ENCODE results near the gene CDC20.

The CDC20 gene

DNA sequence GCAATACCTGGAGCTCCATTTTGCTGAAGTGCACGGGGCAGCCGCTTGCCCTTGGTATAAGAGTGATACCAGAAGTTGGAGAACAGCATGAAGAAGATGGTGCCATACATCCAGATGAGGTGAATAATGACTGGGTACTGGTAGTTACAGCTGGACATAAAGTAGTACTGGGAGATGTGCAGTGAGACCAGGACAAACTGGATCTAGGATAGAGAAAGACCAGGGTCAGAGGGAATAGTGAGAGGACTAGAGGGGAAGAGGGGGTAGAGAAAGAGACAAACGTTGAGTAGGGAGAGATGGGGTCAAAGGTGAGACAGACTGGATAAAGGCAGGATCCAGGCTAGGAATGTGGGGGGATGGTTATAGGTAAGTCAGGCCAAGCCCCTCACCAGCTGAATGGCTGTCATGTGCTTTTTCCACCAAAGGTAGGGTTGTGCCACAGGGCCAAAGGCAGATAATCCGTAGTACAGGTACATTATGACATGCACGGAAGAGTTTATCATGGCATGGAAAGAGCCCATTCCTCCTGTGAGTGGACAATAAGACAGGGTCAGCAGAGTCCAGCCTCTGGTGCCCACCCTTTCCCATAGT, 5.2 kb downstream of the CDC20 start:
- no peak overlapping the region for H3K4me2 ChIP-seq (ENCODE audit: low read length)
- H2AFZ ChIP-seq: no peak overlapping the region
- no peaks in the 10 kb centered on the region for H3K9me3 ChIP-seq (ENCODE audit: control insufficient read depth, low read length)
- H3K4me3 ChIP-seq (ENCODE audit: low read depth, low read length): no peak overlapping the region
- H3K79me2 ChIP-seq: no peaks in the 10 kb centered on the region
- no peaks in the 10 kb centered on the region for H3K27me3 ChIP-seq (ENCODE audit: control insufficient read depth, insufficient read depth, low read length)
- no peak overlapping the region for H3K27ac ChIP-seq
- no peaks in the 10 kb centered on the region for H3K36me3 ChIP-seq (ENCODE audit: control insufficient read depth, insufficient read depth, low read length)
- H3K4me1 ChIP-seq: peaks cover 3% of the 10 kb centered on the region
- H3K9ac ChIP-seq: no peak overlapping the region
- TF ChIP-seq, protein P1, sequence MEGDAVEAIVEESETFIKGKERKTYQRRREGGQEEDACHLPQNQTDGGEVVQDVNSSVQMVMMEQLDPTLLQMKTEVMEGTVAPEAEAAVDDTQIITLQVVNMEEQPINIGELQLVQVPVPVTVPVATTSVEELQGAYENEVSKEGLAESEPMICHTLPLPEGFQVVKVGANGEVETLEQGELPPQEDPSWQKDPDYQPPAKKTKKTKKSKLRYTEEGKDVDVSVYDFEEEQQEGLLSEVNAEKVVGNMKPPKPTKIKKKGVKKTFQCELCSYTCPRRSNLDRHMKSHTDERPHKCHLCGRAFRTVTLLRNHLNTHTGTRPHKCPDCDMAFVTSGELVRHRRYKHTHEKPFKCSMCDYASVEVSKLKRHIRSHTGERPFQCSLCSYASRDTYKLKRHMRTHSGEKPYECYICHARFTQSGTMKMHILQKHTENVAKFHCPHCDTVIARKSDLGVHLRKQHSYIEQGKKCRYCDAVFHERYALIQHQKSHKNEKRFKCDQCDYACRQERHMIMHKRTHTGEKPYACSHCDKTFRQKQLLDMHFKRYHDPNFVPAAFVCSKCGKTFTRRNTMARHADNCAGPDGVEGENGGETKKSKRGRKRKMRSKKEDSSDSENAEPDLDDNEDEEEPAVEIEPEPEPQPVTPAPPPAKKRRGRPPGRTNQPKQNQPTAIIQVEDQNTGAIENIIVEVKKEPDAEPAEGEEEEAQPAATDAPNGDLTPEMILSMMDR (IDR thresholded peaks at IDR 0.05): no peak

DNA sequence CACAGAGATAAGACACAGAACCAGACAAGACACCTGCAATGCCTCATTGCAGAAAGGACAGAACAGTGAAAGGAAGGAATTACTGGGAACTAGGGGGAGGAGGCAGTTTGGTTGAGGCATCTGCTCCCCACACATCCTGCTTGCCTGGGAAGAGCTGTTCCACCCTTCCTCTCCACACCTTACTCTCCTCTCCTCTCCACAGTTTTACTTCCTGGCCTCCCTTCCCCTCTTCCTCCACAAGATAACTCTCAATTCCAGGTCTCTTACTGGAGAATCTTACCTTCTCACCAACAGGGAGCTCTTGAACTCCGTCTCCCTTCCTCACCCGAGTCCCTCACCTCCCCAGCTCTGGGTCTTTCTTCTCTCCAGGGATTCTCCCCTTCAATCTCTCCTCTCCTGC, 6.9 kb downstream of the CDC20 start:
- Histone ChIP-seq H3K4me1 (peaks cover 3% of the 10 kb centered on the region), H3K36me3 (ENCODE audit: control insufficient read depth, insufficient read depth, low read length) (no peaks in the 10 kb centered on the region), H3K27ac (no peak overlapping the region), H3K9ac (no peak overlapping the region), H2AFZ (no peak overlapping the region), H3K4me2 (ENCODE audit: low read length) (no peak overlapping the region), H3K4me3 (ENCODE audit: low read depth, low read length) (no peak overlapping the region), H3K79me2 (no peaks in the 10 kb centered on the region), H3K27me3 (ENCODE audit: control insufficient read depth, insufficient read depth, low read length) (no peaks in the 10 kb centered on the region), H3K9me3 (ENCODE audit: control insufficient read depth, low read length) (no peaks in the 10 kb centered on the region)
- TF ChIP-seq, protein P1 (IDR thresholded peaks at IDR 0.05): no peak

DNA sequence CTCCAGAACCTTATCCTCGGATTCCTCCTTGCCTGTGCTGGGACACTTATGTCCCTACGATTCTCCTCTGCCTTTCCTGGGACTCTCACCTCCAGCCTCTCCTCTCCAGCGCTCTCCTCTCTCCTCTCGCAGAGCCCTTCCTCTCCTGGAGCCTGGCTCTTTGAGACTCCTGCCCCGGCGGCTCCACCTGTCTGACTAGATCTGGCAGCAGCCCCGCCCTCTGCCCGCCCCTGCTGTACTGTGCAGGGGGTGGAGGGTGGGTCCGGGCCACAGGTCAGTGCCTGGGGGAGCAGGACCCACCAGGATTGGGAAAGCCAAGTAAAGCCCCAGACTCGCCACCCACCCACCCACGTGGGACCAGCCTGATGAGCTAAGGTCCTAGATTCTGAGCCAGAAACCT, 7.4 kb downstream of the CDC20 start:
- Histone ChIP-seq H3K4me1 (peaks cover 3% of the 10 kb centered on the region), H3K9ac (no peak overlapping the region), H2AFZ (no peak overlapping the region), H3K27ac (no peak overlapping the region), H3K36me3 (ENCODE audit: control insufficient read depth, insufficient read depth, low read length) (no peaks in the 10 kb centered on the region), H3K79me2 (no peaks in the 10 kb centered on the region), H3K9me3 (ENCODE audit: control insufficient read depth, low read length) (no peaks in the 10 kb centered on the region), H3K4me2 (ENCODE audit: low read length) (peak overlapping the region; percentile 86), H3K4me3 (ENCODE audit: low read depth, low read length) (peak overlapping the region; percentile 65), H3K27me3 (ENCODE audit: control insufficient read depth, insufficient read depth, low read length) (no peaks in the 10 kb centered on the region)
- TF ChIP-seq, protein P1 (IDR thresholded peaks at IDR 0.05): no peak

DNA sequence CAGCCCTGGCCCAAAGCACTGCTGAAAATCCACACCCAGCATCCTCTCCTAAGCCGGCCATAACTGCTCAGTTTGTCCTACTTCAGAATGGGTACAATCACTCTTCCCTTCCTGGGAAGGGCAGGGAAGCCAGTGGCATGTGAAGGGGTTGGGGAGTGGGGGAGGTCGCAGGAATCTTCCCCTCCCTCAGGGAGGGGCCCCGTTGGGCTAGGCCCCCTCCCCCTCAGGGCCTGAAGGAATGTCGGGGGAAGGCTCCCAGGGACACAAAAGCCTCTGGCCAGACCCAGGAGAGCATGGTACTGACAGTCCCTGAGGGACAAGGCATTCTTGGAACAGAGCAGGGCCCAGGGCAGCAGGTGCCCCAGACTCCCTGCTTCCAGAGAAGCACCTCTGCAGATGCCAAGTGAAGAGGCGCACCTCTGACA, 7.8 kb downstream of the CDC20 start:
- Histone ChIP-seq H3K27me3 (ENCODE audit: control insufficient read depth, insufficient read depth, low read length) (no peaks in the 10 kb centered on the region), H3K9ac (no peak overlapping the region), H3K79me2 (no peaks in the 10 kb centered on the region), H3K9me3 (ENCODE audit: control insufficient read depth, low read length) (no peaks in the 10 kb centered on the region), H3K4me3 (ENCODE audit: low read depth, low read length) (peak overlapping the region; percentile 65), H3K4me2 (ENCODE audit: low read length) (peak overlapping the region; percentile 86), H2AFZ (no peak overlapping the region), H3K27ac (no peak overlapping the region), H3K4me1 (peaks cover 3% of the 10 kb centered on the region), H3K36me3 (ENCODE audit: control insufficient read depth, insufficient read depth, low read length) (no peaks in the 10 kb centered on the region)
- TF ChIP-seq, protein P1 (IDR thresholded peaks at IDR 0.05): no peak
